Gastroesophageal sphincter (tissue), 4 donors: ENCODE measurements around the gene SLC7A11. TPM values are rescaled to one million over a fixed set of nuclear protein-coding genes. Genes with fewer than 3 reads are reported as not detected.

Source experiments
- ATAC-seq: fragments of 150-250 bp; one replicate; pipeline ENCODE4 v1.9.1; 2016; ENCODE audit warnings: mild to moderate bottlenecking, moderate library complexity
- H3K27ac ChIP-seq, 4 donors: fragments of 200-600 bp; sonication (generic) in 3 of 4; 1 replicate in 3 of 4; 2 replicates in 1 of 4; pipeline ENCODE4 v1.5.1; 2016 to 2019
- H3K27me3 ChIP-seq: fragments of 200-600 bp; sonication (generic); one replicate; pipeline ENCODE4 v1.5.1; 2019
- H3K36me3 ChIP-seq, 2 donors: fragments of 200-600 bp; sonication (generic); one replicate each; pipeline ENCODE4 v1.5.1; 2019; ENCODE audit warnings: control low read depth in 1 of 2
- H3K4me1 ChIP-seq, 3 donors: fragments of 200-600 bp; sonication (generic); 1 replicate in 2 of 3; 2 replicates in 1 of 3; pipeline ENCODE4 v1.5.1; 2016 to 2019; ENCODE audit warnings: control low read depth in 2 of 3
- H3K4me3 ChIP-seq, 2 donors: fragments of 200-600 bp; sonication (generic); one replicate each; pipeline ENCODE4 v1.5.1; 2019; ENCODE audit warnings: mild to moderate bottlenecking in 1 of 2, moderate library complexity in 1 of 2
- H3K9me3 ChIP-seq, 3 donors: fragments of 200-600 bp; sonication (generic); one replicate each; pipeline ENCODE4 v1.5.1; 2017 to 2019; ENCODE audit warnings: control low read depth in 2 of 3
- CTCF ChIP-seq, 4 experiments: fragments of 200-600 bp in 2 of 4; fragments of 450-650 bp in 2 of 4; sonication (generic) in 1 of 4; IDR thresholded peaks; one replicate each; pipeline ENCODE4 v1.5.1; 2017 to 2019; ENCODE audit warnings: antibody characterized with exemption in 4 of 4, mild to moderate bottlenecking in 2 of 4, moderate library complexity in 2 of 4
- EP300 ChIP-seq: sonication (generic); formaldehyde crosslinking; IDR thresholded peaks from one replicate; pipeline ENCODE4 v1.6.1; 2017; ENCODE audit warnings: antibody characterized with exemption, mild to moderate bottlenecking
- POLR2A ChIP-seq, 2 donors: fragments of 450-650 bp; IDR thresholded peaks; one replicate each; pipeline ENCODE4 v1.6.1; 2017; ENCODE audit warnings: antibody characterized with exemption in 2 of 2, mild to moderate bottlenecking in 2 of 2, moderate library complexity in 1 of 2
- POLR2AphosphoS5 ChIP-seq: sonication (generic); formaldehyde crosslinking; IDR thresholded peaks from one replicate; pipeline ENCODE4 v1.6.1; 2017; ENCODE audit warnings: antibody characterized with exemption
- WGBS, 2 donors: methylation state at CpG; one replicate each; pipeline ENCODE4 v1.1.5; 2018; ENCODE audit warnings: low coverage in 1 of 2; 5-methylcytosine and 5-hydroxymethylcytosine counted together
- total RNA-seq, 4 donors: library from RNA; depleted of rRNA; stranded (reverse); fragments of >200 nt; gene quantifications; one replicate each; pipeline ENCODE4 v1.1.0, GENCODE V29; 2016

SLC7A11 gene
- total RNA-seq, 4 donors from 2014 or later = 0.13 to 0.67 (median 0.33) TPM

- Histone ChIP-seq H3K27me3 (no peaks in the 10 kb centered on the region), H3K36me3 (no peaks in the 10 kb centered on the region), H3K4me1 (no peaks in the 10 kb centered on the region), H3K4me3 (no peak overlapping the region), H3K9me3 (no peaks in the 10 kb centered on the region), H3K27ac (no peak overlapping the region)
- TF ChIP-seq POLR2A (IDR thresholded peaks at IDR 0.05) (no peak), POLR2AphosphoS5 (no peak), EP300 (no peak), CTCF (IDR thresholded peaks at IDR 0.05) (no peak)
- WGBS, 2 donors = 100% methylated on average over 3 to 5 of the region's 5 CpGs
- ATAC-seq = no peak
These were observed 14.5 kb upstream of the SLC7A11 start for GRCh38 chr4:138256608-138257007.

GRCh38 chr4:138255917-138256597, 13.9 kb upstream of the SLC7A11 start:
- 83 to 89% methylated on average over 1 to 2 of the region's 9 CpGs for WGBS, 2 donors
- Histone ChIP-seq H3K4me1 (no peaks in the 10 kb centered on the region), H3K9me3 (no peaks in the 10 kb centered on the region), H3K36me3 (no peaks in the 10 kb centered on the region), H3K27ac (no peak overlapping the region), H3K4me3 (no peak overlapping the region), H3K27me3 (no peaks in the 10 kb centered on the region)
- no peak for TF ChIP-seq EP300
- TF ChIP-seq POLR2A (IDR thresholded peaks at IDR 0.05) = no peak
- no peak for TF ChIP-seq CTCF (IDR thresholded peaks at IDR 0.05)
- TF ChIP-seq POLR2AphosphoS5 = no peak
- no peak for ATAC-seq

DNA sequence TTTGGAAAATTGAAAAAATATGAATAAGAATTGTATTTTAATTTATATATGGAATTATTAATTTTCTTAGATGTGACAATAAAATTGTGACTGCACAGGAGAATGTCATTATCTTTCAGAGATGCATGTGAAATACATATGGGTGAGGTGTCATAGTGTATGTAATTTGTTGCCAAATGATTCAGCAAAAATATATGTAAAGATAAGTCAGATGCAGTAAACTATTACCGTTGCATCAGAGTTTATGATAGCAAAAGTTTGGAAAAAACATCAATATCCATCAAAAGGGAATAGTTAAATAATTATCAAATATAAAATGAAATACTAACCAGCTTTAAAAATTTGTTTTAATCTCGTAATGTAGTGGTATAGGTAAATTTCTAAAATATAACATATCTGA, 10.4 kb upstream of the SLC7A11 start:
- TF ChIP-seq EP300 (no peak), POLR2A (IDR thresholded peaks at IDR 0.05) (no peak), POLR2AphosphoS5 (no peak), CTCF (IDR thresholded peaks at IDR 0.05) (no peak)
- Histone ChIP-seq H3K4me3 (no peak overlapping the region), H3K36me3 (no peaks in the 10 kb centered on the region), H3K27me3 (no peaks in the 10 kb centered on the region), H3K9me3 (no peaks in the 10 kb centered on the region), H3K4me1 (no peaks in the 10 kb centered on the region), H3K27ac (no peak overlapping the region)
- no peak for ATAC-seq
- WGBS, 2 donors = 89 to 92% methylated on average over 2 of the region's 2 CpGs

GRCh38 chr4:138251938-138252337, 9.8 kb upstream of the SLC7A11 start:
- WGBS, 2 donors = 88 to 96% methylated on average over 5 of the region's 5 CpGs
- Histone ChIP-seq H3K4me3 (no peak overlapping the region), H3K27ac (no peak overlapping the region), H3K9me3 (no peaks in the 10 kb centered on the region), H3K4me1 (no peaks in the 10 kb centered on the region), H3K36me3 (no peaks in the 10 kb centered on the region), H3K27me3 (no peaks in the 10 kb centered on the region)
- TF ChIP-seq EP300 (no peak), CTCF (IDR thresholded peaks at IDR 0.05) (no peak), POLR2A (IDR thresholded peaks at IDR 0.05) (no peak), POLR2AphosphoS5 (no peak)
- ATAC-seq = no peak

DNA sequence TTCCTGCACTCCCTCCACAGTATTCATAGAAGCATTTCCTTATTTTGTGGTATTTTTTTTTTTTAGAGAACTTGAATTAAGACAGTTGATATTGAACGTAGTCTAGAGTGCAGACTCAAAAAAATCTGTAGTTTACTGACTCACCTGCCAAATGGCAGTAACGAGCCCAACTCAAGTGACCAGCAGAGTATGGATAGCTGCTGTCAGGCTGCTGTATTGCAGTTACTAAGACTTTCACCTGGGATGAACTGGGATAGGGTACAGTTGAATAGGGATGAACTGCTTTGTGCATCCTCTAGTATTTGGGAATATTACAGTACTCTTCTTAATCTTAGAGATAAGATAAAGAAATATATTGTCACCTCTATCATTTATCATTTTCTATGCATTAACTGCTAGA, 7.0 kb upstream of the SLC7A11 start:
- Histone ChIP-seq H3K36me3 (no peaks in the 10 kb centered on the region), H3K9me3 (no peaks in the 10 kb centered on the region), H3K4me1 (no peaks in the 10 kb centered on the region), H3K4me3 (no peak overlapping the region), H3K27me3 (no peaks in the 10 kb centered on the region), H3K27ac (no peak overlapping the region)
- 80% methylated on average over 2 of the region's 2 CpGs; no CpG with 5 or more reads in 1 of the 2 donors for WGBS, 2 donors
- ATAC-seq = no peak
- TF ChIP-seq EP300 (no peak), POLR2AphosphoS5 (no peak), CTCF (IDR thresholded peaks at IDR 0.05) (no peak), POLR2A (IDR thresholded peaks at IDR 0.05) (no peak)
